Fibroblast of lung (primary cell): Measurements from ENCODE around the gene MKLN1.

Experiments used
- CTCF ChIP-seq, 2 donors: IDR thresholded peaks in 1 of 2; conservative IDR thresholded peaks in 1 of 2; 1 replicate in 1 of 2; 2 replicates in 1 of 2; pipeline ENCODE4 v1.5.1; 2011 to 2012; ENCODE audit warnings: low read length in 2 of 2, control low read depth in 1 of 2, inconsistent platforms in 1 of 2, low read depth in 1 of 2, mild to moderate bottlenecking in 1 of 2
- EZH2 ChIP-seq: IDR thresholded peaks from 2 replicates; pipeline ENCODE4 v1.5.1; 2012; ENCODE audit warnings: low read length, control low read depth, mild to moderate bottlenecking; ENCODE audit errors: missing control alignments

GRCh38 chr7:131355917-131356777 is 28.5 kb downstream of the MKLN1 start:
- TF ChIP-seq CTCF (conservative IDR thresholded peaks at IDR 0.05 in 1 of 2, IDR thresholded peaks at IDR 0.05 in 1 of 2; ENCODE audit: low read depth in 1 of 2, low read length in 2 of 2) (no peak), EZH2 (no peak)
